Right ventricle myocardium superior (tissue), 1 donor: ENCODE results near the gene ENTPD7. TPM values are rescaled to one million over a fixed set of nuclear protein-coding genes. Genes with fewer than 3 reads are reported as not detected.
A peak's percentile ranks its signal among the peaks of the same experiment; 100 is the strongest.
"Not testable (repeated sequence)": the region's sequence is repeated elsewhere in the genome, so short reads cannot be mapped to it uniquely, and the experiment has no call there.

Experiments
- ATAC-seq: fragments of 200-7000 bp; cut with Tn5 transposase; one replicate; pipeline ENCODE4 v1.9.1; 2020; ENCODE audit warnings: mild to moderate bottlenecking; ENCODE audit not compliant: poor library complexity
- DNase-seq: peaks from one replicate; pipeline ENCODE4 v3.0.0-alpha.2; 2020
- intact Hi-C: fragments of 100-400 bp; cut with DNase I; formaldehyde crosslinking; loops from one replicate; pipeline ENCODE4 v1.11.2; 2022
- long read RNA-seq: library from polyadenylated mRNA; unstranded; transcript quantifications from one replicate; pipeline ENCODE4 v2.0.0, GENCODE V29; 2021
- total RNA-seq: library from RNA; stranded (reverse); fragmentation: NEBNext Ultra II Directional; extraction: Animal tissue kit (Norgen Biotek cat#: 25700); gene quantifications from one replicate; pipeline ENCODE4 v1.2.1, GENCODE V29; 2021
- donor health status: DM: no; HTN: yes; CAD: no; lungs with severe emphysema.

Gene ENTPD7
- total RNA-seq: 1.5 TPM
- long read RNA-seq, partial matches to known transcripts: 0 of 3 reads
- long read RNA-seq, other reads (novel, unspliced or antisense): 0 of 3 reads

- DNase-seq (peak; percentile 97), ATAC-seq (peak; percentile 100)
- intact Hi-C loops: no loop called here
These were observed at the start of gene ENTPD7 for GRCh38 chr10:99659031-99659867. Gene ENTPD7, plus strand, starts transcription at chr10:99659509. Its CDS starts 448 bp downstream, at chr10:99659957.

DNA sequence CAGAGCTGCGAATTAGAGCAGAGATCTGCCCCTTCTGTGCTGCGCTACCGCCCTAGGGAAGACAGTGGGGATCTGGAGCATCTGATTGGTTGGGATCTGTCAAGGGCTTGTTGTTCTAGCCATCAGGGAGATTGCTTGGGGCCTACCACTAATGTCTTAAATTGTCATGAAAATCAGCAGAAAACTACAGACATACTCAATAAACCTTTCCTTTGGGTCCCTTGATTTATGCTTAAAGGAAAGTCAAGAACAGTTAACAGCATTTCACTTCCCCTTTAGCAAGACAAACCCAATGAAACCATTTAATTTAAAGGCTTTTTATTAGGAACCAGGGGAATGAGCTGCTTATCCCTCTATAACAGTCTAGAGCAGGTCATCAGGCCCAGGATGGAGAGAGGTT lies 49.1 kb upstream of the ENTPD7 start:
- no peak for DNase-seq
- intact Hi-C loops: loop anchor here (5.0 kb wide), 2 partner anchors 173 to 218 kb away; no protein-coding TSS in a partner anchor
- ATAC-seq: no peak

DNA sequence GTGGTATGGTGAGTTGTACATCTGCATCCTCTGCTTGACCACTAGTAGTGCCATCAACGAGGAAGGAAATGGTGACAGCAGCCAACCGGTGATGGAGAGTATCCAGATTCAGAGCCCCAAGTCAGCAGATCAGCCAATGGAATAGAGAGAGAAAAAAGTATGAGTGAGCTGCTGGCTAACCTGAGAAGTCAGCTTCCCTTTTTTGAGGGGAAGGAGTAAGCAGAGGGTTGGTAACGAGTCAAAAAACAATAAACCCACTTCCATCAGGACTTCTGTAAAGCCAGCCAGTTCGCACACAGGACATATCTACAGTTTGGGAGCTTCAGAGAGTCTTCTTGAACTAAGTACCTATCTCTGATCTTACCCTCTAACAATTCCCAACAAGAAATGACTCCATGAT lies 48.0 kb upstream of the ENTPD7 start:
- no peak for DNase-seq
- intact Hi-C loops: loop anchor here (5.0 kb wide), 2 partner anchors 174 to 219 kb away; no protein-coding TSS in a partner anchor
- ATAC-seq: no peak

DNA sequence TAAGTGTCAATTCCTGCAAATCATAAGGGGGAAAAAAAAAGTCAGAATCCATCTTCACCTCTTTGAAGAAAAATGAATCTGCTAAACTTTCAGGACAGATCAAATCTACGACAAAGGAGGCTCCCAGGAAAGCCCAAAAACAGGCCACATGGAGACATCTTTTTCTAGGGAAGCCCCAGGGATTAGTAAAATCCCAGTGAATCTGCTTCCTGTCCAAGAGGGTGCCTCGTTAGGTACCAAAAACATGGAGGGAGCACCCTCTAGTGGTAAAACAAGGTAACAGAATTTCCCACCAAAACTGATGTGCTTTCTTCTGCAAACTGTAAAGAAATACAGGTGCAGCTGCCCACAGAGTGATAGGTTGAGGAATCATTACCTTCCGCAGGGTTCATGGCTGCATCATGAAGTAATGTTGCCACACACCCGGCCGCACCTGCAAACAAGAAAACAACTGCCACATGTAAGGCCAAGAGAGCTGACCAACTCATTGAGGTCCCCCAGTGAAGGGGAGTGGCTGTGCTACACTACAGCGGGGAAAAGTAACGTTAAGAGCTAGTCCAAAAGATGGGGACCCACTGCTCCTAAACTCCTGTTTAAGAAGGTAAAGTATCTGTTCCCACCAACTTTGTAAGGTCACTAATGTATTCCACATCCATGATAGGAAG lies 47.0 kb upstream of the ENTPD7 start:
- DNase-seq (no peak), ATAC-seq (peak; percentile 65)
- intact Hi-C loops: loop anchor here (5.0 kb wide), 2 partner anchors 175 to 220 kb away; no protein-coding TSS in a partner anchor

- intact Hi-C loops: no loop called here
- no peak for ATAC-seq
- DNase-seq: no peak
These were observed 43.9 kb upstream of the ENTPD7 start for GRCh38 chr10:99615426-99615825.

DNA sequence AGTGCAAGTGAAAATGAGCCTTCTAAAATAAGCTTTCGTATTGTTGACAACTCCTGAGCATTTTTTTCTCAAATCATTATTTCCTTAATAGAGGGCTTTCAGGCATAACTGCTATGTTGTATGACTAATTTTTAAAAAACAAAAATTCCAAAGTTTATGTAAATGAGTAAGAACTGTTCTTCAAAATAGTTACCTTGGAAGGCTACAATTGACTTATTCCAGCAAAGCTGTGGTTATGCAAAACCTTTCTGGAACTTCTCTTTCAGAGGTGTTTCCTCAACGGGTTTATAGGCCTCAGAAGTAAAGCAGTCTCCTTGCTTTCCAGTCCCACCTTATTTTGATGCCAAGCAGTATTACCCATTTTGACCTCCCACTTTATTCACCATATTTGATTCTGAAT lies 41.6 kb upstream of the ENTPD7 start:
- no peak for ATAC-seq
- intact Hi-C loops: no loop called here
- DNase-seq: no peak

GRCh38 chr10:99619090-99619800 lies 40.1 kb upstream of the ENTPD7 start:
- DNase-seq: no peak
- intact Hi-C loops: no loop called here
- no peak for ATAC-seq

DNA sequence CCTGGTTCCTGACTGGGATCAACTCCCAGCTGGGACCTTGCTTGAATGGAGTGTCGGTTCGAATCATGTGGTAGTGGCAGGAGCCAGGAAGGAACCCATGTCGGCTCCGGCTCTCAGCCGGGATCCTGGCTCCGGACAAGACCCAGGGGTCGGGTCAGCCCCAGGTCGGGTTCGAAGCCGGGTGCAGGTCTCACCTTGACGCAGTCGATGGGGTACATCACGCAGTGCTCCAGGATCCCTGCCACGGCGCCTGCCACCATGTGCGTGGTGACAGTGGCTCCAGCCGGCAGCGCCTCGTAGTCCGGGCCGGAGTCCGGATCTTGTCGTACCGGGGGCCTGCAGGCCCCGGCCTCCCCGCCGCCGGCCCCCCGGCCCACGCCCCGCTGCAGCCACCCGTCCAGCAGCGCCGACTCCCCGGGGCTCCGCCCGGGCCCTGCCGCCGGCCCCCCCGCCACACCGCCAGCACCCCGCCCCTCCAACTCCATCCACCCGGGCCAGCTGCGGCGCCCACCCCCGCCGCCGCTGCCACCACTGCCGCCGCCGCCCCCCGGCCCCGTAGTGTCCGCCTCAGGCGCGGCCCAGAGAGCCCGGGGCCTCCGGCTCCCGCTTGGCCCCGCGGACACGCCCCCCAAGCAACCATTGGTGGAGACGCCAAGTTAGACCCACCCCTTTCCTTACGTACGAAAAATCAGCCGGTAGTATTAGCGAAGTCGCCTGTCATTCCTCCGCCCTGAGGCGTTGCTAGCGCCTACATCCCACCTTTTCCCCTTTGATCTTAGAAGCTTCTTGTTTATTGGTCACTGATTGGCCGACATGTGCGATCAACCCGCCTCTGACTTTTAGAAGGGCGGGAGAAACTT lies 39.2 kb upstream of the ENTPD7 start, which contains the start of gene SLC25A28:
TSS of gene SLC25A28 (minus strand) at position 589 of the 860 bp plus-strand sequence. CDS start at position 485, 104 bp downstream.
- DNase-seq (peak; percentile 95), ATAC-seq (peak; percentile 90)
- intact Hi-C loops: no loop called here

DNA sequence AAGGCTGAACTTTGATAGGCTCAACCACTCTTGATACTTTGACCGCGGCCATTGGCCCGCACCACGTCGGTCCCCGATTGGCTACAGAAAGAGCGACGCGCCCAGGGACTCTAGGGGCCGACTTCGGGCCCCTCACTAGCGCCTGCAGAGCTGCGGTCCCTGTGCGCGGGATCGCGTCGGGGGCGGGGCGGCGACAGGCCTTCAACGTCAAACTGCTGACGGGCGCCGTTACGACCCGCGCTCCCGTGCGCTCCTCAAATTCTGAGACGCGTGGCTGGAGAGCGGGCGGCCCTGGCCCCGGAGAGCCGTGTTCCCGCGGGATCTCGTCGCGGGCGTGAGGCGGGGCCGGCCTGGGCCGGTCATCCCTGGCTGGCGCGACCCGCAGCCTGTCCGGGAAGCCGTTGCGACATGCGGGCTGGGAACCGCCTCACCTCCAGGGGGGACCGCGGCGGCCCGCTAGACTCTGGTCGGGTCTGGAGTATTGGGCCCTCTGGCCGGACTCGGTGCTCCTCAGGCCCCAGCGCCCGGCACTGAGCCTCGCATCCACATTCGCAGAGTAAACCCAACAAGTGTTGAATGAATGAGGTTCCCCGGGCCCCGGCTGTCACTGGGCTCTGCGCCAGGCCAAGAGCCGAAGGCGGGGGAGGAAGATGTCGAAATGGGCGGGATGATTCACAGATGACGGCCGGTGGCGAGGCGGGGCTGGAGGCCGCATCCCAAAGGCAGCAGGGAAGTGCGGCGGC lies 38.4 kb upstream of the ENTPD7 start:
- intact Hi-C loops: no loop called here
- ATAC-seq (peak; percentile 95), DNase-seq (peak; percentile 95)

DNA sequence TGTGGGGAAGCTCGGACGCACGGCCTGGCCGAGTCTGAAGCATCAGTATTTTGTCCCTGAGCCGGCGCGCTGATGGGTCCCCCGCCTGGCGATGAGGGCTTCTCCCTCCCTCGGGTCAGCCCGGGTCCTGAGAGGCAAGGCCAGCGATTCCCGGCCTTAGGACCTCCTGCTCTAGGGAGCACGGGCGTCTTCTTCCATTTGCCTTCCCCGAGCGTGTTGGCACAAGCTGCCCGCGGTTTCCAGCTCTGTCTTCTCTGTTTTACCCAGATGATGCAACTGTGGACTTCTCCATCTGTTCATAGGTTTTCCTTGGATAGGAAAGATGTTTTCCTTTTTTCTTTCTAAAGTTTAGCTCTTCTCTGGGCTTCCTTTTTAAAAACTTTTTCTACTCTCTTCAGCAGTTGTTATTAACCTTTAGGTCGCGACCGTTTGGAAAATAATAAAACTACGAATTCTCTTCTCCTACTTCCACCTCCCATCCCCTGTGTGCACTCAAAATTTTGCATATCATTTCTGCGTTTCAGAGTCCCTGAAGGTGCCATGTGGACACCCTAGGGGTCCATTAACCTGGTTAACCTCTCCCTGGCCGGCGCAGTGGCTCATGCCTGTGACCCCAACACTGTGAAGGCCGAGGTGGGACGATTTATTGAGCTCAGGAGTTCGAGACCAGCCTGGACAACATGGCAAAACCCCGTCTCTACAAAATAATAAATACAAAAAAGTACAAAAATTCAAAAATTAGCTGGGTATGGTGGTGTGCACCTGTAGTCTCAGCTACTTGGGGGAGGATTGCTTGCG lies 37.7 kb upstream of the ENTPD7 start:
- peak; percentile 17 for ATAC-seq
- peak; percentile 39 for DNase-seq
- intact Hi-C loops: no loop called here

- ATAC-seq (no peak), DNase-seq (no peak)
- intact Hi-C loops: no loop called here
These were observed 35.4 kb upstream of the ENTPD7 start for GRCh38 chr10:99623919-99624318.

GRCh38 chr10:99625124-99625523 lies 34.2 kb upstream of the ENTPD7 start:
- DNase-seq, intact Hi-C loops, ATAC-seq: not testable (repeated sequence)

DNA sequence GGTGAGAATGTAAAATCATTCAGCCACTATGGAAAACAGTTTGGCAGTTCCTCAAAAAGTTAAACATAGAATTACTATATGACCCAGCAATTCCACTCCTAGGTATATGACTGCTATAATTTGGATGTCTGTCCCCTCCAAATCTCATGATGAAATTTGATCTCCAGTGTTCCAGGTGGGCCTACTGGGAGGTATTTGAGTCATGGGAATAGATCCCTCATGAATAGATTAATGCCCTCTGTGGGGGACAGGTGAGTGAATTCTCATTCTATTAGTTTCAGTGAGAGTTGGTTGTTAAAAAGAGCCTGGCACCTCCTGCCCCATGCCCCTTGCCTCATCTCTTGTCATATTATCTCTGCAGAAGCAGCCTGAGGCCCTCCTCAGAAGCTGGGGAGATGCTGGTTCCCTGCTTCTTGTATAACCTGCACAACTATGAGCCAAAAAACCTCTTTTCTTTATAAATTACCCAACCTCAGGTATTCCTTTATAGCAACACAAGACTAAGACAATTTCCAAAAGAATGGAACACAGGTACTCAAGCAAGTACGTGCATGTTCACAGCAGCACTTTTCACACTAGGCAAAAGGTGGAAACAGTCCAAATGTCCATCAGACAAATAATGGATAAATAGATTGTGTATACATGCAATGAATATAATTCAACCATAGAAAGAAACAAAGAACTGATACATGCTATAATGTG lies 30.2 kb upstream of the ENTPD7 start:
- intact Hi-C loops: no loop called here
- no peak for DNase-seq

DNA sequence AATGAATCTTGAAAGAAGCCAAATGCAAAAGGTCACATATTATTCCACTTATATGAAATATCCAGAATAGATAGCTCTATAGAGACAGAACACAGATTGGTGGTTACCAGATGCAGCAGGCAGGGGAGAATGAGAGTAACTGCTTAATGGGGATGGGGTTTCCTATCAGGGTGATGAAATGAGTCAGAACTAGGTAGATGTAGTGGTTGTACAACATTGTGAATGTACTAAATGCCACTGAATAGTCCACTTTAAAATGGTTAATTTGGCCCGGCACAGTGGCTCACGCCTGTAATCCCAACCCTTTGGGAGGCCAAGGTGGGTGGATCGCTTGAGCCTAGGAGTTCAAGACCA lies 29.7 kb upstream of the ENTPD7 start:
- intact Hi-C loops: no loop called here
- DNase-seq (no peak), ATAC-seq (no peak)

More for the DNA sequence above, 30.2 kb upstream of the ENTPD7 start:
- no peak for ATAC-seq

DNA sequence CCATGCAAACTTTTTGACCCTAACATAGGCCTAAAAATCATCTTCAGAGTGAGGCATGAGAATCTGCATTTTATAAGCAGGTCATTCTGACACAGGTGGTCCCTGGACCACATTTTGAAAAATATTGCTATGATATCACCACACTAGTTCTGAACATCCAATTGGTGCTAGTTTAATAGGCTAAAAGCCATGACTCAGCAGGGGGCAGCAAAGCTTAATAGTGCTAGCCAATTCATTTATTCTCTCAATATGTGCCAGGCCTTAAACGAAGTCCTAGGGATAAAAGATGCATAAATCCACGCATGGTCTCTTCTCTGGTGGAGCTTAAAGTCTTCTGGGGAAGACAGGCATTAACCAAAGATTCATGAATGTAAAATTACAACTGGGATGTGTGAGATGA lies 28.9 kb upstream of the ENTPD7 start:
- DNase-seq (no peak), ATAC-seq (no peak)
- intact Hi-C loops: loop anchor here (10.0 kb wide), 1 partner anchor 84 kb away; no protein-coding TSS in a partner anchor

- intact Hi-C loops: loop anchor here (10.0 kb wide), 1 partner anchor 84 kb away; no protein-coding TSS in a partner anchor
- DNase-seq: no peak
- no peak for ATAC-seq
These were observed 28.3 kb upstream of the ENTPD7 start for GRCh38 chr10:99630991-99631390.
